Measurements from ENCODE around the gene GRIK1. TPM values are rescaled to one million over a fixed set of nuclear protein-coding genes. Genes with fewer than 3 reads are reported as not detected.
"Not testable (repeated sequence)": the region's sequence is repeated elsewhere in the genome, so short reads cannot be mapped to it uniquely, and the experiment has no call there.

The GRIK1 gene
- total RNA-seq, 1 donor from 2014 or later = 0.39 TPM

DNA sequence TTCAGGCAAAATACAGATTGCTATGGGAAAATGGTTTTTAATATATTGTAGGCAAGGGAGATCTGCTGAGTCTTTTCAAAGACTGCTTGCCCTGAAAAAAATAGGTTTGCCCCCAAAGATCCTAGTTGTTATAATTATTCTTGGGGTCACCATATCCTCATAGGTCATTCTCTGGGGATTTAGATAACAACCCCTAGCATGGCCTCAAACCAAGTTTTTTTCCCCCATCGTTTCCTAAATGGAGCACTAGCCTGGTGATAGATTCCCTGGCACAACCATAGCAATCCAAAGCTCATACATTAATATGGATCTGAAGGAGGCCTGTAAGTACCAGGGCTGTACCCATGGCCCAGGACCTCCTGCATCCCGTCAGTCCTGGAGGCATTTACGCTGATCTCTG, 325.9 kb downstream of the GRIK1 start:
- TF ChIP-seq, protein P1, sequence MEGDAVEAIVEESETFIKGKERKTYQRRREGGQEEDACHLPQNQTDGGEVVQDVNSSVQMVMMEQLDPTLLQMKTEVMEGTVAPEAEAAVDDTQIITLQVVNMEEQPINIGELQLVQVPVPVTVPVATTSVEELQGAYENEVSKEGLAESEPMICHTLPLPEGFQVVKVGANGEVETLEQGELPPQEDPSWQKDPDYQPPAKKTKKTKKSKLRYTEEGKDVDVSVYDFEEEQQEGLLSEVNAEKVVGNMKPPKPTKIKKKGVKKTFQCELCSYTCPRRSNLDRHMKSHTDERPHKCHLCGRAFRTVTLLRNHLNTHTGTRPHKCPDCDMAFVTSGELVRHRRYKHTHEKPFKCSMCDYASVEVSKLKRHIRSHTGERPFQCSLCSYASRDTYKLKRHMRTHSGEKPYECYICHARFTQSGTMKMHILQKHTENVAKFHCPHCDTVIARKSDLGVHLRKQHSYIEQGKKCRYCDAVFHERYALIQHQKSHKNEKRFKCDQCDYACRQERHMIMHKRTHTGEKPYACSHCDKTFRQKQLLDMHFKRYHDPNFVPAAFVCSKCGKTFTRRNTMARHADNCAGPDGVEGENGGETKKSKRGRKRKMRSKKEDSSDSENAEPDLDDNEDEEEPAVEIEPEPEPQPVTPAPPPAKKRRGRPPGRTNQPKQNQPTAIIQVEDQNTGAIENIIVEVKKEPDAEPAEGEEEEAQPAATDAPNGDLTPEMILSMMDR (IDR thresholded peaks at IDR 0.05; ENCODE audit: partially characterized antibody, unreplicated experiment) = no peak
- H3K36me3 Mint-ChIP-seq (ENCODE audit: unreplicated experiment) = no peaks in the 10 kb centered on the region
- H3K27ac Mint-ChIP-seq (ENCODE audit: unreplicated experiment) = no peak overlapping the region
- H3K27me3 Mint-ChIP-seq (ENCODE audit: unreplicated experiment) = no peaks in the 10 kb centered on the region
- no peak overlapping the region for H3K4me3 Mint-ChIP-seq (ENCODE audit: unreplicated experiment)
- no peaks in the 10 kb centered on the region for H3K4me1 Mint-ChIP-seq (ENCODE audit: low read depth, unreplicated experiment)
- H3K9me3 Mint-ChIP-seq (ENCODE audit: unreplicated experiment) = no peaks in the 10 kb centered on the region
- DNase-seq = no peak

- Mint-ChIP-seq H3K27ac (ENCODE audit: unreplicated experiment) (no peak overlapping the region), H3K9me3 (ENCODE audit: unreplicated experiment) (no peaks in the 10 kb centered on the region), H3K27me3 (ENCODE audit: unreplicated experiment) (no peaks in the 10 kb centered on the region), H3K4me1 (ENCODE audit: low read depth, unreplicated experiment) (no peaks in the 10 kb centered on the region), H3K36me3 (ENCODE audit: unreplicated experiment) (no peaks in the 10 kb centered on the region), H3K4me3 (ENCODE audit: unreplicated experiment) (no peak overlapping the region)
- TF ChIP-seq, protein P1 (IDR thresholded peaks at IDR 0.05; ENCODE audit: partially characterized antibody, unreplicated experiment) = no peak
- DNase-seq = no peak
These were observed 326.8 kb downstream of the GRIK1 start for GRCh38 chr21:29613021-29613420.

GRCh38 chr21:29610779-29611360, 328.9 kb downstream of the GRIK1 start:
- Mint-ChIP-seq H3K36me3 (ENCODE audit: unreplicated experiment) (no peaks in the 10 kb centered on the region), H3K4me1 (ENCODE audit: low read depth, unreplicated experiment) (no peaks in the 10 kb centered on the region), H3K4me3 (ENCODE audit: unreplicated experiment) (no peak overlapping the region), H3K27me3 (ENCODE audit: unreplicated experiment) (no peaks in the 10 kb centered on the region), H3K27ac (ENCODE audit: unreplicated experiment) (no peak overlapping the region), H3K9me3 (ENCODE audit: unreplicated experiment) (no peaks in the 10 kb centered on the region)
- no peak for DNase-seq
- TF ChIP-seq, protein P1 (IDR thresholded peaks at IDR 0.05; ENCODE audit: partially characterized antibody, unreplicated experiment) = no peak

DNA sequence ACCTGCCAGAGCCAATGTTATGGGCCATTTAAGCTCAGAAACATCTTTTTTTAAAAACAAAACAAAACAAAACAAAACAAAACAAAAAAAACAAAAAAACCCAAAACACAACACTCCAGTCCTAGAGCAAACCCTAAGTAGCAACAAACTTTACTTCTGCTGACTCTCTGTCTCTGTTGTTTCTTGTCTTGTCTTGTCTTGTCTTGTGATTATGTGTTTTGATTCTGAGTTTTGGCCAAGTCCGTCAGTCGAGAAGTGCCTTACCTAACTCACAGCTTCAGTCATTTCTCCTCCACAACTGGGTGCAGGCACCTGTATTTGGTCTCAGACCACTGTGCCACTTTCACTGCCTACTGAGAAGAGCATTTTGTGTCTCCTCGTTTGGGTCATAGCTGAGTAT, 333.2 kb downstream of the GRIK1 start:
- Mint-ChIP-seq H3K4me1 (ENCODE audit: low read depth, unreplicated experiment) (no peaks in the 10 kb centered on the region), H3K4me3 (ENCODE audit: unreplicated experiment) (no peak overlapping the region), H3K27me3 (ENCODE audit: unreplicated experiment) (no peaks in the 10 kb centered on the region), H3K27ac (ENCODE audit: unreplicated experiment) (no peak overlapping the region), H3K36me3 (ENCODE audit: unreplicated experiment) (no peaks in the 10 kb centered on the region), H3K9me3 (ENCODE audit: unreplicated experiment) (peaks cover 1% of the 10 kb centered on the region)
- DNase-seq = no peak
- TF ChIP-seq, protein P1 (IDR thresholded peaks at IDR 0.05; ENCODE audit: partially characterized antibody, unreplicated experiment) = no peak

- not testable (repeated sequence) for H3K27me3 Mint-ChIP-seq (ENCODE audit: unreplicated experiment); H3K36me3 Mint-ChIP-seq (ENCODE audit: unreplicated experiment); H3K4me1 Mint-ChIP-seq (ENCODE audit: low read depth, unreplicated experiment); DNase-seq; H3K4me3 Mint-ChIP-seq (ENCODE audit: unreplicated experiment); H3K9me3 Mint-ChIP-seq (ENCODE audit: unreplicated experiment); H3K27ac Mint-ChIP-seq (ENCODE audit: unreplicated experiment)
These were observed 334.6 kb downstream of the GRIK1 start for GRCh38 chr21:29605219-29605618.
